NCI-H187 (cell line): ENCODE measurements around the gene LRPPRC.

Experiments used
- DNase-seq, 2 experiments: peaks; one replicate each; lab custom pipeline; 2025; lab: John Stamatoyannopoulos, UW

Gene LRPPRC

GRCh38 chr2:43854671-43855070, 141.1 kb downstream of the LRPPRC start:
- DNase-seq, result no peak

GRCh38 chr2:43853141-43854081, 142.4 kb downstream of the LRPPRC start:
- no peak for DNase-seq

DNA sequence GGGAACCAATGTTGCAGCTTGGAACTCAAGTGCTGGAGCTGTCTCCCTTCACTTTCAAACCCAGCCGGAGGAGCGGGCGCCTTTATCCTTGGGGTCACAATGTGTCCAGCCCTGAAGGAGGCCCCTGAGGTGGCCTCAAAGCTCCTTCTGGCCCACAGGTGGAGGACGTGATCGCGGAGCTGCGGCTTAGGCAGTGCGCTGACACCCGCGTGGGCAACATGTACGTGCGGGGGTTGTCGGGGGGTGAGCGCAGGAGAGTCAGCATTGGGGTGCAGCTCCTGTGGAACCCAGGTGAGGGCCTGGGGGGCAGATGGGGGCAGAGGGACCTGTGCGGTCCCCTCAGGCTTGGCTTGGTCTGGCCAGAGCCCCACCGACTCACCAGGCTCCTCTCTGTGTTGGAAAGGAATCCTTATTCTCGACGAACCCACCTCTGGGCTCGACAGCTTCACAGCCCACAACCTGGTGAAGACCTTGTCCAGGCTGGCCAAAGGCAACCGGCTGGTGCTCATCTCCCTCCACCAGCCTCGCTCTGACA, 143.5 kb downstream of the LRPPRC start:
- DNase-seq, result no peak

DNA sequence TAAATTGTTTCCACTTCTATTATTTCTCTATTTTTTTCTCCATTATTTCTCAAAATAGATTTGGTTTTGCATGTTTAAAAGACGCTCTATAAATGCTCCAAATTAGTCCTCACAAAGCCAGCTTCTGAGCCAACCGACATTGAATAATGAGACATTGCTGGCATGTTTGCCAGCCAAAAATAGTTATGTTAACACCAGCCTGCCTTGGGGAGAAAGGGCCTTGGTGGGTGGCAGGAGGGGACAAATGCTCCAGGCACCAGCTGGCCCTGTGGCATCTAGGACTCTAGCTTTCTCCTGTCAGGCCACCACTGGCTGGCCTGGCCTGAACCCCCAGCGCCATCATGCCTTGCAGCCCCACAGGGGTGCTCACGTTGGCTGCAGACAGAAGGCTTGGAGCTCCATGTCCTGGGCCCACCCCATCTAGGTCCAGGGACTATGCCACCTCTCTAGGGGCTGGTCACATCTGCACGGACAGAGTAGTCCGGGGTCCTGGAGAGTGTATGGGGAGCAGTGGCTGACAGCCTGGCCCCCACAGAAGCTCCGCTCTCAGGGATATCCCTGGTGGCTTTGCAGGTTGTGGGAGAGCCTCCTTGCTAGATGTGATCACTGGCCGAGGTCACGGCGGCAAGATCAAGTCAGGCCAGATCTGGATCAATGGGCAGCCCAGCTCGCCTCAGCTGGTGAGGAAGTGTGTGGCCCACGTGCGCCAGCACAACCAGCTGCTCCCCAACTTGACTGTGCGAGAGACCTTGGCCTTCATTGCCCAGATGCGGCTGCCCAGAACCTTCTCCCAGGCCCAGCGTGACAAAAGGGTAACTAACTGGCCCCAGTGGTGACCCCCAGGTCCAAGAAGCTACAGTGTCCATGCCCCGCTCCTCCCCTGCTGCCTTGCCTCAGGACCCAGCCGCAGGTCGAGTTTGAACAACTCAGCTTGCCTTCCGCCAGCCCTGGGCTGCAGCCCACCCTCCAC, 144.5 kb downstream of the LRPPRC start:
- no peak for DNase-seq

GRCh38 chr2:43848214-43848613, 147.6 kb downstream of the LRPPRC start:
- no peak for DNase-seq

DNA sequence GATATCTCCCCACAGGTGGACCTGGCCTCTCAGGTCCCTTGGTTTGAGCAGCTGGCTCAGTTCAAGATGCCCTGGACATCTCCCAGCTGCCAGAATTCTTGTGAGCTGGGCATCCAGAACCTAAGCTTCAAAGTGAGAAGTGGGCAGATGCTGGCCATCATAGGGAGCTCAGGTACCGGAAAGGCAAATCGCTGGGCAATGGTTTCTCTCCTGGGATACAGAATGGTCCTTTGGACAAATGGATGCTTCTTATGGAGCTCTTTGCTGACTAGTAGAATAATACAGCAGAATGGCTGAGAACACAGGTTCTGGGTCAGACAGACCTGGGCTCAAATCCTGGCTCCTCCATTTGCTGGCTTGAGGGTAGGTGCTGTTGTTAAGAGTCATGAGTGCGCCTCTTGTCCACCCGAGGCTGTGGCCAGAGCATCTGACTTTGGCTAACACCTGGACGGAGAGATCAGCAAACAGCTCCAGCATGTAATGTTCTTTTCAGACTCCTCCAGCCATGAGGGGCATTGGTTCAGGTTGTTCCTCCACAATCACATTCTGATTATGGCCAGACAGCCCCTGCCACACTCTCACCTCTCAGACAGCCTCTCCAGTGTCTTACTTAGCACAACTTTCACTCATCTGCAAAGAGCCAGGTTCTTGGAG, 149.5 kb downstream of the LRPPRC start:
- DNase-seq, result no peak

GRCh38 chr2:43845181-43845580, 150.6 kb downstream of the LRPPRC start:
- DNase-seq, result no peak

DNA sequence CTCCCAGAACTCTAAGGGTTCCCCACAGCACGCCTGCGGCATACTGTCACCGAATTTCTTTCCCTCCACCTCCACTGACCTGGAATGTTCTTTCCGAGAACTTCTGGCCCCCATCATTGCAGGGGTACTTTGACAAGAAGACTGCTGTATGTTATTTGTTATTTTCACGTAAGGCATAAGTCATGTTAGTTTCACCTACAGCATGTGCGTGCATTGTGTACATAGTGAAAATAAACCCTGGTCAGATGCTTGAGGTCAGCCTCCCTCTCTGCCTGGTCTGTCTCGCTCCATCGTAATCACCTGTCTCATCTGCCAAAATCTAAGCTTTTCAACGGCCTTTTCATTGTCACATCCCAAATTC, 152.9 kb downstream of the LRPPRC start:
- no peak for DNase-seq

- DNase-seq, result no peak
Measured at GRCh38 chr2:43841949-43842865, 153.6 kb downstream of the LRPPRC start.

- no peak for DNase-seq
Measured at GRCh38 chr2:43840965-43841364, 154.8 kb downstream of the LRPPRC start.

DNA sequence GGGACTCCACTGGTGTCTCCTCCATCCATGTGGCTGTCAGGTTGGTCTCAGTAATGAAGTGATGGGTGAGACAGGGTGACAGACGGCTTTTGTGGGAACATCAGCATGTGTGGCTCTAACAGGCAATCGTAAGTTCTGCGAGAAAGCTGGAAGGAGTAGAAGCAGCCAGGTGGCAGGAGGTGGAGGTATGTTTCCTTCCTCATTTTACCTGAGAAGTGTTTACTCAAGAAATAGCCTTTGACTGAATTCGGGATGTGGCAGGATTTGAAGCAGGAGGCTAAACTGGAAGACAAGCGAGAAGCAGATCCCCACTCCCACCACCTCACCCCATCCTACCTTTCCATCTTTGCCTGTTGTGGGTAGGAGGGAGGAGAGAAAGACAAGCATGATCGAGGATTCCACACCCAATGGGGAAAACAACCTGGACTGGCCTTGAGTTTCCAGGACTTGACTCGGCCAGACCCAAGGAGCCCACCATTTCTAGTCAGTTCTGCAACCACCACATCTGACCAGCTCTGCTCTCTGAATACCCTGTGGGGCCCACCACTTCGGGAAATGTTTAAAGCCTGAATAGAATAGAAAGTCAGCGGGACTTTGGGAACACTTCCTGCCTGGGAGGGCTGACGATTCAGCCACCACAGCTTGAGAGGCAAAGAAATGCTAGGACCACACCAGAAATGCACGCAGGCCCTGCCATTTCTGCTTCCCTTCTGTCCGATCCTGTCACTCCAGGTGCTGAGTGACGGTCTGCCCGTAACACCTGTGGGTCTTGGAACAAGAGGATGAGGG, 155.8 kb downstream of the LRPPRC start:
- no peak for DNase-seq

- no peak for DNase-seq
Measured at GRCh38 chr2:43838560-43839267, 157.1 kb downstream of the LRPPRC start, which contains the start of the genes ABCG5 and ABCG8. TSS of gene ABCG5 (minus strand) at chr2:43838839. CDS start at chr2:43838679, 160 bp downstream. TSS of gene ABCG8 (plus strand) at chr2:43838971. CDS start at chr2:43839054, 83 bp downstream.

GRCh38 chr2:43837831-43838559, 157.8 kb downstream of the LRPPRC start:
- no peak for DNase-seq

DNA sequence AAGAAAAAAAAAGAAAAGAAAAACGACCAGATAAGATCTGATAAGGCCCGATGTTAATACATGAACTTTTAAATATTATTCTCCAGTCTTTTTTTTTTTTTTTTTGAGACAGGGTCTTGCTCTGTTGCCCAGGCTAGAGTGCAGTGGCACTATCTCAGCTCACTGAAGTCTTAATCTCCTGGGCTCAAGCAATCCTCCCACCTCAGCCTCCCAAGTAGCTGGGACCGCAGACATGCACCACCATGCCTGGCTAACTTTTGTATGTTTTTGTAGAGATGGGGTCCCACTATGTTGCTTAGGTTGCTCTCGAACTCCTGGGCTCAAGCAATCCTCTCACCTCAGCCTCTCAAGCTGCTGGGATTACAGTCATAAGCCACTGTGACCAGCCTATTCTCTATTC, 158.8 kb downstream of the LRPPRC start:
- no peak for DNase-seq
